Testis (tissue), 3 donors: ENCODE measurements around the gene SLC51B. TPM values are rescaled to one million over a fixed set of nuclear protein-coding genes. Genes with fewer than 3 reads are reported as not detected.
A peak's percentile ranks its signal among the peaks of the same experiment; 100 is the strongest.

Experiments
- DNase-seq: peaks from one replicate; pipeline ENCODE4 v3.0.0-alpha.2; 2019
- H3K27ac ChIP-seq, 2 donors: fragments of 200-600 bp; sonication (generic); one replicate each; pipeline ENCODE4 v1.5.1; 2019
- H3K27me3 ChIP-seq: fragments of 200-600 bp; sonication (generic); one replicate; pipeline ENCODE4 v1.5.1; 2019
- H3K36me3 ChIP-seq: fragments of 200-600 bp; sonication (generic); one replicate; pipeline ENCODE4 v1.5.1; 2017; ENCODE audit warnings: low read depth; ENCODE audit errors: missing control alignments
- H3K4me1 ChIP-seq: fragments of 200-600 bp; sonication (generic); one replicate; pipeline ENCODE4 v1.5.1; 2019
- H3K4me3 ChIP-seq, 2 donors: fragments of 200-600 bp; sonication (generic); one replicate each; pipeline ENCODE4 v1.5.1; 2017 to 2019
- H3K9me3 ChIP-seq: fragments of 200-600 bp; sonication (generic); one replicate; pipeline ENCODE4 v1.5.1; 2017
- POLR2A ChIP-seq: fragments of 450-650 bp; IDR thresholded peaks from one replicate; pipeline ENCODE4 v1.6.1; 2017; ENCODE audit warnings: antibody characterized with exemption, mild to moderate bottlenecking, moderate library complexity
- WGBS, 2 donors: methylation state at CpG; one replicate each; pipeline ENCODE4 v1.1.5; 2018; 5-methylcytosine and 5-hydroxymethylcytosine counted together
- intact Hi-C: fragments of 100-400 bp; cut with DNase I; formaldehyde crosslinking; loops from one replicate; pipeline ENCODE4 v1.15.1; 2023; ENCODE audit warnings: low total_unique reads
- polyA plus RNA-seq: library from polyadenylated mRNA; stranded (reverse); fragments of 350-450 nt; fragmentation: Illumina TruSeq; extraction: RNeasy Lipid Tissue Mini Kit (QIAGEN cat#74804); gene quantifications from one replicate; pipeline ENCODE4 v1.2.3, GENCODE V29; 2014; ENCODE audit warnings: low read depth, low replicate concordance; ENCODE audit not compliant: insufficient read depth
- total RNA-seq, 2 donors: library from RNA; depleted of rRNA; stranded (reverse); fragments of >200 nt; gene quantifications; one replicate each; pipeline ENCODE4 v1.2.3, GENCODE V29; 2016
- TF ChIP-seq, protein P1 (sequence below), 3 experiments: fragments of 450-650 bp in 2 of 3; fragments of 200-600 bp in 1 of 3; sonication (generic) in 1 of 3; IDR thresholded peaks; one replicate each; pipeline ENCODE4 v1.5.1; 2016 to 2019; ENCODE audit warnings: antibody characterized with exemption in 3 of 3, mild to moderate bottlenecking in 2 of 3, moderate library complexity in 1 of 3

The SLC51B gene
- total and polyA plus RNA-seq, 3 donors from 2014 or later, result 1.1 to 13.6 (median 3.8) TPM

DNA sequence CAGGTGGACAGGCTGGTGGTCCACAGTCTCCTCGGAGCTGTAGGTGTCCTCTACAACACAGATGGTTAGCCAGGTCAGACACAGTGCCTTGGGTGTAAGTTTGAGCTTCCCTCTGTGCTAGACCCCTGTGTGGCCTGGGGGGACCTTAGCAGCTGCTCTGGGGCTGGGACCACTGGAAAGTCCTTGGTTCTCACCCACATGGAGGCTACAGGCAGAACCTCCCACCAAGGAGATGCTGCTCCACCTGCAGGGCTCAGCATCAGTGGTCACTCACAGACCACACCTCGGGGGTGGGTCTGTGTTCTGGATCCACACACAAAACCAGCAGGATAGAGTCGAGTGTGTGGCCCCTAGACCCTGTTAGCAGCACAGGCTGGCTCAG is 14.2 kb downstream of the SLC51B start:
- no peaks in the 10 kb centered on the region for H3K27me3 ChIP-seq
- DNase-seq, result no peak
- no peaks in the 10 kb centered on the region for H3K9me3 ChIP-seq
- H3K4me1 ChIP-seq, result peaks cover 61% of the 10 kb centered on the region
- no peak overlapping the region for H3K4me3 ChIP-seq
- peak overlapping the region in 1 of 2 donors; percentile 69 for H3K27ac ChIP-seq
- H3K36me3 ChIP-seq, result no peaks in the 10 kb centered on the region
- no peak for TF ChIP-seq POLR2A
- TF ChIP-seq, protein P1, sequence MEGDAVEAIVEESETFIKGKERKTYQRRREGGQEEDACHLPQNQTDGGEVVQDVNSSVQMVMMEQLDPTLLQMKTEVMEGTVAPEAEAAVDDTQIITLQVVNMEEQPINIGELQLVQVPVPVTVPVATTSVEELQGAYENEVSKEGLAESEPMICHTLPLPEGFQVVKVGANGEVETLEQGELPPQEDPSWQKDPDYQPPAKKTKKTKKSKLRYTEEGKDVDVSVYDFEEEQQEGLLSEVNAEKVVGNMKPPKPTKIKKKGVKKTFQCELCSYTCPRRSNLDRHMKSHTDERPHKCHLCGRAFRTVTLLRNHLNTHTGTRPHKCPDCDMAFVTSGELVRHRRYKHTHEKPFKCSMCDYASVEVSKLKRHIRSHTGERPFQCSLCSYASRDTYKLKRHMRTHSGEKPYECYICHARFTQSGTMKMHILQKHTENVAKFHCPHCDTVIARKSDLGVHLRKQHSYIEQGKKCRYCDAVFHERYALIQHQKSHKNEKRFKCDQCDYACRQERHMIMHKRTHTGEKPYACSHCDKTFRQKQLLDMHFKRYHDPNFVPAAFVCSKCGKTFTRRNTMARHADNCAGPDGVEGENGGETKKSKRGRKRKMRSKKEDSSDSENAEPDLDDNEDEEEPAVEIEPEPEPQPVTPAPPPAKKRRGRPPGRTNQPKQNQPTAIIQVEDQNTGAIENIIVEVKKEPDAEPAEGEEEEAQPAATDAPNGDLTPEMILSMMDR (IDR thresholded peaks at IDR 0.05), result no peak
- intact Hi-C loops, result no loop called here
- 87% methylated on average over 3 of the region's 3 CpGs; no CpG with 5 or more reads in 1 of the 2 donors for WGBS, 2 donors

GRCh38 chr15:65059931-65060596 is 14.9 kb downstream of the SLC51B start:
- DNase-seq, result no peak
- TF ChIP-seq, protein P1 (IDR thresholded peaks at IDR 0.05), result no peak
- no peak for TF ChIP-seq POLR2A
- Histone ChIP-seq H3K9me3 (no peaks in the 10 kb centered on the region), H3K4me1 (peaks cover 62% of the 10 kb centered on the region), H3K36me3 (no peaks in the 10 kb centered on the region), H3K27me3 (no peaks in the 10 kb centered on the region), H3K4me3 (no peak overlapping the region), H3K27ac (peak overlapping the region in 1 of 2 donors; percentile 69)
- 63 to 65% methylated on average over 4 of the region's 4 CpGs for WGBS, 2 donors
- intact Hi-C loops, result no loop called here

DNA sequence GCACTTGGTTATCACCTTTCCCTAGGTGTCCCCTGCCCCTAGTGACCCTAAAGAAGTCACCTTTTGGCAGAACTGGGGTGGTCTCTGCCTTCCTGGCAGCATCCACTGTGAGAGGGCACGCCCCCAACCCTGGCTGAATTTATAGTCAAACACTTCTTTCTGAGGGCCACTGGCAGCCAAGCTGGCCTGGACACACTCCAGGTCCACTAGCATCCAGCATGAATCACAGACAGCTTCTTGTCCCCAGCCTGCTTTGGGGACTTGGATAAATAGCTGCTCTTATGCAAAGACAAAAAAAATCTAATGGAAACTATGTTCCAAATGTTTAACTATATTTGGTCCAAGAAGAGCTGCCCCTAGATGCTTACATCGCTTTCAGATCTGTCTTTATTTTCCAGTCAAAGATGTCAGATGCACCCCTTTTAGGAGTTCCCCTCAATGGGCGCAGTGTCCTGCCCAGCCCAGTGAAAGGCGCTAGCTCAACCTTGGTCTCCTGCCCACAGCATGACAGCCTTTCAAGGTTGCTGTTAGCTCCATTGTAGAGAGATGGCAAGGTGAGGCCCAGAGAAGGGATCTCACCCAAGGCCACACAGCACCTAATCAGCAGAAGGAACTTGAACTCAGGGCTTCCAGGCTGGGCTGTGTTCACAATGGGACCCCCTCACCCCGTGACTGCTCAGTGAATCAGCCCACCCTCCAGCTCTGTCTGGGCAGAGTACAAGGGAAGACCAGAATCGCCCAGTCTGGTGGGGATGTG is 15.6 kb downstream of the SLC51B start:
- H3K4me1 ChIP-seq, result peaks cover 63% of the 10 kb centered on the region
- H3K36me3 ChIP-seq, result no peaks in the 10 kb centered on the region
- TF ChIP-seq, protein P1 (IDR thresholded peaks at IDR 0.05), result no peak
- no peak for TF ChIP-seq POLR2A
- intact Hi-C loops, result no loop called here
- H3K27ac ChIP-seq, result peak overlapping the region in 1 of 2 donors; percentile 66
- no peak overlapping the region for H3K4me3 ChIP-seq
- H3K27me3 ChIP-seq, result no peaks in the 10 kb centered on the region
- DNase-seq, result peak; percentile 81
- 60 to 93% methylated on average over 5 to 6 of the region's 6 CpGs for WGBS, 2 donors
- no peaks in the 10 kb centered on the region for H3K9me3 ChIP-seq

- WGBS, 2 donors, result 86 to 87% methylated on average over 5 of the region's 5 CpGs
- intact Hi-C loops, result no loop called here
- no peaks in the 10 kb centered on the region for H3K9me3 ChIP-seq
- H3K4me1 ChIP-seq, result peaks cover 74% of the 10 kb centered on the region
- peak overlapping the region in 1 of 2 donors; percentile 66 for H3K27ac ChIP-seq
- no peak for TF ChIP-seq POLR2A
- TF ChIP-seq, protein P1 (IDR thresholded peaks at IDR 0.05), result no peak
- no peak overlapping the region for H3K4me3 ChIP-seq
- H3K36me3 ChIP-seq, result no peaks in the 10 kb centered on the region
- DNase-seq, result no peak
- H3K27me3 ChIP-seq, result no peaks in the 10 kb centered on the region
Measured at GRCh38 chr15:65062061-65062460, 16.9 kb downstream of the SLC51B start.
